ENCODE data around the gene SRRM1.

The SRRM1 gene, protein sequence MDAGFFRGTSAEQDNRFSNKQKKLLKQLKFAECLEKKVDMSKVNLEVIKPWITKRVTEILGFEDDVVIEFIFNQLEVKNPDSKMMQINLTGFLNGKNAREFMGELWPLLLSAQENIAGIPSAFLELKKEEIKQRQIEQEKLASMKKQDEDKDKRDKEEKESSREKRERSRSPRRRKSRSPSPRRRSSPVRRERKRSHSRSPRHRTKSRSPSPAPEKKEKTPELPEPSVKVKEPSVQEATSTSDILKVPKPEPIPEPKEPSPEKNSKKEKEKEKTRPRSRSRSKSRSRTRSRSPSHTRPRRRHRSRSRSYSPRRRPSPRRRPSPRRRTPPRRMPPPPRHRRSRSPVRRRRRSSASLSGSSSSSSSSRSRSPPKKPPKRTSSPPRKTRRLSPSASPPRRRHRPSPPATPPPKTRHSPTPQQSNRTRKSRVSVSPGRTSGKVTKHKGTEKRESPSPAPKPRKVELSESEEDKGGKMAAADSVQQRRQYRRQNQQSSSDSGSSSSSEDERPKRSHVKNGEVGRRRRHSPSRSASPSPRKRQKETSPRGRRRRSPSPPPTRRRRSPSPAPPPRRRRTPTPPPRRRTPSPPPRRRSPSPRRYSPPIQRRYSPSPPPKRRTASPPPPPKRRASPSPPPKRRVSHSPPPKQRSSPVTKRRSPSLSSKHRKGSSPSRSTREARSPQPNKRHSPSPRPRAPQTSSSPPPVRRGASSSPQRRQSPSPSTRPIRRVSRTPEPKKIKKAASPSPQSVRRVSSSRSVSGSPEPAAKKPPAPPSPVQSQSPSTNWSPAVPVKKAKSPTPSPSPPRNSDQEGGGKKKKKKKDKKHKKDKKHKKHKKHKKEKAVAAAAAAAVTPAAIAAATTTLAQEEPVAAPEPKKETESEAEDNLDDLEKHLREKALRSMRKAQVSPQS

GRCh38 chr1:24642481-24643362, at the start of gene SRRM1:
Gene SRRM1 (plus strand): TSS chr1:24643302. CDS start chr1:24643327, 25 bp downstream.
- peak; percentile 100 for DNase-seq (ENCODE audit: low read depth, low spot score)

GRCh38 chr1:24594328-24594598, 48.8 kb upstream of the SRRM1 start:
- DNase-seq (ENCODE audit: low read depth, low spot score) = no peak

DNA sequence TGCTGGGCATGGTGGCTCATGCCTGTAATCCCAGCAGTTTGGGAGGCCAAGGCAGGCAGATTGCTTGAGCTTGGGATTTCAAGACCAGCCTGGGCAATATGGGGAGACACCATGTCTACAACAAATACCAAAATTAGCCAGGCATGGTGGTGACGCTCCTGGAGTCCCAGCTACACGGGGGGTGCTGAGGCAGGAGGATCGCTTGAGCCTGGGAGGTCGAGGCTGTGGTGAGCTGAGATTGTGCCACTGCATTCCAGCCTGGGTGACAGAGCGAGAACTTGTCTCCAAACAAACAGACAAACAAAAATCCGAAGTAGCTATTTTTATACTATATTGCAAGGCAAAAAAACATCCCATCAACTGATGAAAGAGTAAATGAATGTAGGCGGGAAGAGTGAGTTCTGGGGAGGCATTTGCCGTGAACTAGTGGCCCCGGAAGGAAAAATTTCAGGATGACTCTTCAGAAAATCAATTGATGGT, 46.7 kb upstream of the SRRM1 start:
- DNase-seq (ENCODE audit: low read depth, low spot score) = no peak

DNA sequence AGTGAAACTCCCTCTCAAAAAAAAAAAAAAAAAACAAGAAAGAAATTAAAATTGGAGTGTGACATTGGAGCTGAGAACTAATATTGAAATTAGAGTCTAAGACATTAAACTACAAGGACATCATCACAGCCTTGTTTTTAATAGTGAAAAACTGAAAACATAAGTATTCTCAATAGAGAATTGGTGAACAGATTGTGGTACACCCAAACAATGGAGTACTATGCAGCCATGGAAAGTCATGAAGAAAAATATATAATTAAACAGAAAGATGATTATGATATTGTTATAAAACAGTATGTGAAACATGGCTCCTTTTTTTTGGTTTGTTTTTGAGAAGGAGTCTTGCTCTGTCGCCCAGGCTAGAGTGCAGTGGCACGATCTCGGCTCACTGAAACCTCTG, 43.8 kb upstream of the SRRM1 start:
- no peak for DNase-seq (ENCODE audit: low read depth, low spot score)

DNA sequence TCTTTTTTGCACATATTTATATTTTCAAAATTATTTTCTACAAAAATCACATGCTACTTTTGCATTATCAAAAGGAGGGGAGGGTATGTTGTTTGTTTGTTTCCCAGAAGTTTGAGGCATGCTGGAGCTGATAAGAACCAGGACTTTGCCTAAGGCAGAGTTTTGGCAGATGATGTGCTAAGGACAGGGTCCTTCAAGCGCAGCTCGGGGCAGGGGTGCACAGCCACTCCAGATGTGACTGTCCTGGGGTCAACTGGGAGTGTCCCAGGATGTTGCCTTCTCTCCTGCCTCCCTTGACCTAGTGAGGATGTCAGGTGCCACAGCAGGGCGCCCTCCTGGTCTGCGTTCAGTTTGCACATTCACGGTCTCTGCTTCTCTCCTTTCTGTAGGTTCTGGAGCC, 42.6 kb upstream of the SRRM1 start:
- no peak for DNase-seq (ENCODE audit: low read depth, low spot score)

DNA sequence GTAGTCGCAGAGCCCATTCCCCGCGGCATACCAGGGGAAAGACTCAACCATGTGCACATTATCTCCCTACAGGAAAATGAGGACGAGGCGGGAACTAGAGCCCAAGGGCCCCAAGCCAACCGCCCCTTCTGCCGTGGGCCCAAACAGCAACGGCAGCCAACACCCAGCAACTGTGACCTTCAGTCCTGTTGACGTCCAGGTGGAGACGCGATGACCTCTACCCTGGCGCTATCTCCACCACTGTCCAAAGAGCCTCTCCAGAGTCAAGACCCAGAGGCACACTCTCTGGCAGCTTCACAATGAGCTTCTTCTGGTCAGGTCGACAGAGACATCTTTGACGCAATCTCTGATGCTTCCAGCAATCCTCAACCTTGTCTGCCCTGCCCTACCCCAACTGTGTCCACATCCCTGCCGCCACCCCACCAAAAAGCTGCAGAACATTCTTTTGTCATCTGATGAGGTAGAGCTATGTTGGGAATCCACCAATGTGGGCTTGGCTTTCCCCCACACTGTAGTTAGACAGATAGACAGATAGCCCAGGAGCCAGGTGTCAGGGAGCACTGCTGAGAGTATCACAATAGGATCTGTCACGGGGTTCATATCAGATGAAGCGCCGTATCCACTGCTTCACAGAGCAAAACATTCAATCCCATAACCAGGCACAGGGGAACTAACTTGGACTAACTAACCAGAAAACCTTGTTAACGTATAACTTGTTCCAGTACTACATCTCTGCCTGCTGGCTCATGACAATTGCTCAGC, 37.4 kb upstream of the SRRM1 start:
- DNase-seq (ENCODE audit: low read depth, low spot score) = no peak

GRCh38 chr1:24606296-24606605, 36.9 kb upstream of the SRRM1 start:
- DNase-seq (ENCODE audit: low read depth, low spot score) = no peak

GRCh38 chr1:24606621-24607020, 36.5 kb upstream of the SRRM1 start:
- no peak for DNase-seq (ENCODE audit: low read depth, low spot score)

DNA sequence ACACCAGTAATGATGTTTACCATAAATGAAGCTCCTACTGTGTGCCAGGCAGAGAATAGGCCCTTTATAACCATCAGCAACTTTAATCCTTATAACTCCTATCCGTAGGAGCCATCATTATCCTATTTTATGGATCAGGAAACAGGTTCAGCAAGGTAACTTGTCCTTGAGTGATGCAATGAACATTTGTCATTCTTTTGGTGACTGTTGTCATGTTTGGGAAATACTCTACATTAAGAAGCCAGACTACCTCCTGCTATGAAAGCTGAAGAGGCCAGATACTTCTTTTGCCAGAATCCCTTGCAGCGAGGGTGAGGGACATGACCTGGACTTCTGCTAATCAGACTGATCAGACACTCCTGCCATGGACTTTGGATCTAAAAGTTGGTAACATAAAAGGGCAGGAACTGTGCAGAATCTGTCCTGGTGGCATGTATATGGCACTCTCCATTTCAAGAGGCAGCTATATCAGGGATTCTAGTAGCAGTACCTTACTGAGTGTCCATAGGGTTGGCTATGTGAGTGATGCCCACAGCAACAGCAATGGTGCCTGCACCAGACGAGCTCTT, 33.1 kb upstream of the SRRM1 start:
- DNase-seq (ENCODE audit: low read depth, low spot score) = no peak

GRCh38 chr1:24619376-24619775, 23.7 kb upstream of the SRRM1 start:
- DNase-seq (ENCODE audit: low read depth, low spot score) = no peak

DNA sequence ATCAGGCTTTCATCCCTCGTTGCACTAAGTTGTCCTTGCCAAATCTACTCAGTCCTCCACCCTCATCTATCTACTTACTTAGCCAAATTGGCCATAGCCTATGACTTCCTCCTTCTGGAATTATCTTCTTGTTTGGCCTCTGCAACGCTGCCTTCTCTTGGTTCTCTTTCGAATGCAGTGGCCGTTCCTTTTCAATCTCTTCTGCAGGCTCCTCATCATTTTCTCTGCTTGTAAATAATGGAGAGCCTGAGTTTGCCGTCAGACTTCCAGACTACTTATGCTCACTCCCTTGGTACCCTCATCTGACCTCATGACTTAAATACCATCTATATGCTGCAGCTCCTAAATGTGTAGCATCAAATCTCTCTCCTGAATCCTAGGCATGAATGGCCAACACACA, 22.4 kb upstream of the SRRM1 start:
- no peak for DNase-seq (ENCODE audit: low read depth, low spot score)

DNA sequence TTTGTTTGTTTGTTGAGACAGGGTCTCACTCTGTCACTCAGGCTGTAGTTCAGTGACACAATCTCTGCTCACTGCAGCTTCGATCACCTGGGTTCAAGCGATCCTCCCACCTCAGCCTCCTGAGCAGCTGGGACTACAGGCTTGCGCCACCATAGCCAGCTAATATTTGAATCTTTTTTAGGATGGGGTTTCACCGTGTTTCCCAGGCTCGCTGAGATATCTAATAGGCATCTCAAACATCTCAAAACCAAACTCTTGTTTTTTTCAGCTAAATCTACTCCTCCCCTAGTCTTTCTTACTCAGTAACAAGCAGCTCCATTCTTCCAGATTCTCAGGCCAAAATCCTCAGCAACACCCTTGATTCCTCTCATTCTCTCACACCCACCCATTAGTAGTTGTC, 22.0 kb upstream of the SRRM1 start:
- no peak for DNase-seq (ENCODE audit: low read depth, low spot score)

DNA sequence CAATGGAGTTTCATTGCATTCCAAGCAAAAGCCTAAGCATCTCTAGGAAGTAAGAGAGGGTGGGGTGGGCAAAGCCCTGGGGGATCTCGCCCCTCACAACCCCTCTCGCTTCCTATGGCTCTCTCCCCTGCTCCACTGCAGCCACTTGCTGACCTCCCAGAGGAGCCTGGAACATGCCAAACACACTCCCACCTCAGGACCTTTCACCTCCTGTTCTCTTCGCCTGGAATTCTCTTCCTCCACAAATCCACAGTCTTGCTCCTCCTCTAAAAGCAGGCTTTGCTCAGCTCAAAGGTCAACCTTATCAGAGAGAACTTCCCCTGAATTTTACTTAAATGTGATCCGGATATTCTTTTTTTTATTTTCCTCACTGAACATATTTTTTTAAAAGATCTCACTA, 20.9 kb upstream of the SRRM1 start:
- no peak for DNase-seq (ENCODE audit: low read depth, low spot score)

- no peak for DNase-seq (ENCODE audit: low read depth, low spot score)
These were observed 10.3 kb upstream of the SRRM1 start for GRCh38 chr1:24632832-24633175.

- peak; percentile 44 for DNase-seq (ENCODE audit: low read depth, low spot score)
These were observed 7.8 kb upstream of the SRRM1 start for GRCh38 chr1:24635195-24635843.

GRCh38 chr1:24636661-24637357, 6.3 kb upstream of the SRRM1 start:
- DNase-seq (ENCODE audit: low read depth, low spot score) = no peak

- DNase-seq (ENCODE audit: low read depth, low spot score) = no peak
These were observed 4.0 kb upstream of the SRRM1 start for GRCh38 chr1:24639094-24639493.

DNA sequence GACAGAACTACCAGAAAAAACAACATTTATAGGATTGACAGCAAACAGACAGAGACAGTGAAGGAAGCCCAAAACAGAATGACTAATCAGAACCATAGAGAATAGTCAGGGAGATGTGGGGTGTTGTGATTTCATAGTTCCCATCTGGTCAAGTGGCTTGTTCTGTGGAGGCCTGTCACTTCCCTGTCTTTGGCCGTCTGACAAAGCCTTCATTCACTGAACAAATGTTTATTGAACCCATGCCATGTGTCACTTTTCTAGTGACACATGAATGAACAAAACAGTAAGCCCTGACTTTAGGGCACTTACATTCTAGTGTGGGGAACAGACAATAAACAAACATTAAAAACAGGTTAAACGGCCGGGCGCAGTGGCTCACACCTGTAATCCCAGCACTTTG, 3.2 kb upstream of the SRRM1 start:
- DNase-seq (ENCODE audit: low read depth, low spot score) = no peak

DNA sequence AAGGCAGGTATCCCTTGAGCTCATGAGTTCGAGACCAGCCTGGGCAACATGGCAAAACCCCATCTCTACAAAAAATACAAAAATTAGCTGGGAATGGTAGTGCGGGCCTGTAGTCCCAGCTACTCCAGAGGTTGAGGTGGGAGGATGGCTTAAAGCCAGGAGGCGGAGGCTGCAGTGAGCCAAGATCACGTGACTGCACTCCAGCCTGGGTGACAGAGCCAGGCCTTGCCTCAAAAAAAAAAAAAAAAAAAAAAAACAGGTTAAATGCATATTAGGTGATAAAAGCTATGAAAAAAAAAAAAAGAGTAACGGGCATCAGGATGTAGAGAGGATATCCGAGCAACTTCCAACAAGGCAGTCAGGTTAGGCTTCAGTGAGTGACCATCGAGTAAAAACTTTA, 2.8 kb upstream of the SRRM1 start:
- DNase-seq (ENCODE audit: low read depth, low spot score) = no peak

DNA sequence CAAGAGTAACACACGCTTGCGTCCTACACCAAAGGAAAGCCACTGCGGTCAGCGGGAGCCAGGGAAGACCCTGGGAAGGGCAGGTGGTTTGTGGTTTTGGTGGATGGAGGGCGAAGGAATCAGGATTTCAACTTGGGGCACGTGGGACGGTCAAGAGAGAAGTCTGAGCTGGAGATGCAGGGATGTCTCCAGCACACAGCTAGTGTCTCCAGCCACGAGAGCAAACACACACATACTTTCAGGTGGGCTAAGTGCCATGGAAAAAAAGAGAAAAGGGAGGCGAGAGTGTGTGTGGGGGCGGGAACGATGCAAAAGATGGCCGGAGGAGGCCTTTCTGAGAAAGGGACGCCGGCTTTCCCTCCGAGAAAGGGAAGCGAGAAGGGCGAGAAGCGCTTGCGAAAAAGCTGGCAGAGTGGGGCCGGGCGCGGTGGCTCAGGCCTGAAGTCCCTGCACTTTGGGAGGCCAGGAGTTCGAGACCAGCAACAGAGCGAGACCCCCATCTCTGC, 1.4 kb upstream of the SRRM1 start:
- DNase-seq (ENCODE audit: low read depth, low spot score) = no peak

Data from brain pericyte (primary cell).